VCaP (cell line): ENCODE data around the gene SMG7.
A peak's percentile ranks its signal among the peaks of the same experiment; 100 is the strongest.

Experiments used
- H3K27ac ChIP-seq: fragments of 450-650 bp; 2 replicates; pipeline ENCODE4 v1.5.1; 2017
- CTCF ChIP-seq: fragments of 450-650 bp; conservative IDR thresholded peaks from 2 replicates; pipeline ENCODE4 v1.5.1; 2017; ENCODE audit warnings: mild to moderate bottlenecking, moderate library complexity

SMG7 gene

GRCh38 chr1:183543619-183544204, 71.4 kb downstream of the SMG7 start:
- TF ChIP-seq CTCF = peak; percentile 86
- H3K27ac ChIP-seq = peak overlapping the region; percentile 35; the same call in 1 of the 2 replicates

- no peak overlapping the region for H3K27ac ChIP-seq
- TF ChIP-seq CTCF = no peak
Measured at GRCh38 chr1:183544598-183545297, 72.4 kb downstream of the SMG7 start.

GRCh38 chr1:183546427-183546826, 74.1 kb downstream of the SMG7 start:
- H3K27ac ChIP-seq = no peak overlapping the region
- TF ChIP-seq CTCF = no peak

GRCh38 chr1:183548116-183548515, 75.8 kb downstream of the SMG7 start:
- H3K27ac ChIP-seq = no peak overlapping the region
- no peak for TF ChIP-seq CTCF

- no peak for TF ChIP-seq CTCF
- H3K27ac ChIP-seq = no peak overlapping the region
Measured at GRCh38 chr1:183550915-183551314, 78.6 kb downstream of the SMG7 start.

- no peak for TF ChIP-seq CTCF
Measured at GRCh38 chr1:183551924-183552323, 79.6 kb downstream of the SMG7 start.

GRCh38 chr1:183552441-183552840, 80.1 kb downstream of the SMG7 start:
- no peak for TF ChIP-seq CTCF

More at GRCh38 chr1:183551924-183552323, 79.6 kb downstream of the SMG7 start:
- H3K27ac ChIP-seq = no peak overlapping the region

More at GRCh38 chr1:183552441-183552840, 80.1 kb downstream of the SMG7 start:
- H3K27ac ChIP-seq = no peak overlapping the region
